Measurements from ENCODE around the gene UVSSA. TPM values are rescaled to one million over a fixed set of nuclear protein-coding genes. Genes with fewer than 3 reads are reported as not detected.
"Not testable (repeated sequence)": the region's sequence is repeated elsewhere in the genome, so short reads cannot be mapped to it uniquely, and the experiment has no call there.

The UVSSA gene
- total RNA-seq, 1 experiment from 2014 or later, result 5.8 TPM

DNA sequence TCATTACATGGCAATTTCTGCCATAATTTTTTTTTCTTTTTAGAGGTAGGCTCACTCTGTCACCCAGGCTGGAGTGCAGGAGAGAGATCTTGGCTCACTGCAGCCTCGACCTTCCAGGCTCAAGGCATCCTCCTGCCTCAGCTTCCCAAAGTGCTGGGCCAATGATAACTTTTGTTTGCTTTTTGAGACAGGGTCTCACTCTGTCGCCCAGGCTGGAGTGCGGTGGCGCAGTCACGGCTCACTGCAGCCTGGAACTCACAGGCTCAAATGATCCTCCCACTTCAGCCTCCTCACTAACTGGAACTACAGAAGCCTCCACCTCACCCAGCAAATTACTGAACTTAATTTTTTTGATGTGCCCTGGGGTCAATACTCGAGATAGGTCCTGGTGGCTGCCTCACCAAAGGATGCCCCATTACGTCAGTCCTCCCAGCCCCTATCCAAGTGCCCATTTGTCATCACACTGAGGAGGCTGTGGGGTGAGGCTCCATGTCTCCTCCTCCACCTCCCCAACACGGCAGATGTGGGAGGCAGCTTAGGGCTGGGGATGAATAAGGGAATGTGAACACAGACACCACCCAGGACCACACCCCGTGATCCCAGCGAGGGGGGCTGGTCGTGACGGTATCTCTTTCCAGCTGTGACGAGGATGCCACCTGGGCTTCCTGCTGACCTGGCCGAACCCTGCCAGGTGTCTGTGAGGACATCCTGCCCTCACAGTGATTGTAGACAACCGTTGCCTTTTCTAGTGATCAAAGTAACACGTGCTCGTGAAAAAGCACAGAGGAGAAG, 71.7 kb downstream of the UVSSA start:
- peaks cover 16% of the 10 kb centered on the region for H3K27me3 ChIP-seq
- no peak for DNase-seq
- no peaks in the 10 kb centered on the region for H3K4me1 ChIP-seq
- H3K36me3 ChIP-seq, result no peaks in the 10 kb centered on the region
- H3K27ac ChIP-seq, result no peak overlapping the region
- no peaks in the 10 kb centered on the region for H3K9me3 ChIP-seq (replicated peaks)
- no peak overlapping the region for H3K4me3 ChIP-seq

DNA sequence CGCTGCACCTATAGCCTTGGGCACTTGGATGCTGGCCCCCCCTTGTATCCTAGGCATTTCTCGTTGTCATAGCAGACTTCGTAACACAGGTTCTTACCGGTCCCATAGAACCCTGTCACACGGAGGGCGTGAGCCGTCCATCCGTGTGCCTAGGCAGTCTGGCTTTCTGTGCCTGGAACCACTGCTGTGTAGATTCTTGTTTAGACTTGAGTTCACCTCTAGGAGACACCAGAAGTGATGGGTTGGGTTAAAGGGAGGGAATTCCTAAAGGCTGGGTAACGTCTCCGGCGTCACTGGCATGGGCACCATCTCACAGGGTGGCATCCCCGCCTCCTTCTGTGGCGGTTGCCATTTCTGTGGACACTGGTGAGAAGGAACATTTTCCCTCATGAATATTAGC, 72.7 kb downstream of the UVSSA start:
- H3K36me3 ChIP-seq, result no peaks in the 10 kb centered on the region
- DNase-seq, result no peak
- H3K27ac ChIP-seq, result no peak overlapping the region
- H3K9me3 ChIP-seq (replicated peaks), result no peaks in the 10 kb centered on the region
- H3K27me3 ChIP-seq, result peaks cover 19% of the 10 kb centered on the region
- H3K4me1 ChIP-seq, result no peaks in the 10 kb centered on the region
- no peak overlapping the region for H3K4me3 ChIP-seq

DNA sequence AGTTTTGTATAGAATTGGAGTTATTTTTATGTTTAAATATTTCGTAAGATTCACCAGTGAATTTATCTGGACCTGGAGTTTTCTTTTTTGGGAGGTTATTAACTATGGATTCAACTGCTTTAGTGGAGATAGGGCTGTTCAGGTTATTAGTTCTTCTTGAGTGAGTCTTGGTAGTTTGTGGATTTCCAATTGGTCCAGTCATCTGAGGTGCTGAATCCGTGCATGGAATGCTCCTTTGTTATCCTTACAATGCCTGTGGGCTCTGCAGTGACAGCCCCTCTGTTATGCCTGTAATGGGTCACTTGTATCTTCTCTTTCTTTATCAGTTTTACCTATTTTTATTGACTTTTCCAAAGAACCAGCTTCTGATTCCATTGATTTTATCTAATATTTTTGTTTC, 74.6 kb downstream of the UVSSA start:
- Histone ChIP-seq H3K36me3 (no peaks in the 10 kb centered on the region), H3K27me3 (peaks cover 18% of the 10 kb centered on the region; the same call in 1 of the 2 replicates), H3K27ac (no peak overlapping the region), H3K9me3 (replicated peaks) (0 out of 2 replicates have a peak, but pooled peaks cover 5% of the 10 kb centered on the region), H3K4me3 (no peak overlapping the region), H3K4me1 (no peaks in the 10 kb centered on the region)
- no peak for DNase-seq

DNA sequence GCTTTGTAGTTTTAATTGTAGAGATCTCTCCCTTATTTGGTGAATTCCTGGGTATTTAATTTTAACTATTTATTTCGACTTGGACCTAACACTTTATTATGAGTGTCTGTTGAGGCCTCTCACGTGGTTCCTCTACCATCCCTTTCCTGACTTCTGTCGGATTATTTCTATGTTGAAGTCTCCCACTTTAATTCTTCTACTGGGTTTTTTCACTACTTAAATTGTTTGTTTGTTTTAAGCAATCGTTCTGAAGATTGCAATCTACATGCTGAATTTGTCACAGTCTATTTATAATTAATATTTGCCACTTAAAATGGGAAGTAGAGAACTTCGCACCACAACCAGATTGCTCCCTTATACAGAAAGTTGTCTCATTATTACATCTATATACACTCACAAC, 80.0 kb downstream of the UVSSA start:
- Histone ChIP-seq H3K4me1 (no peaks in the 10 kb centered on the region), H3K27ac (no peak overlapping the region), H3K36me3 (no peaks in the 10 kb centered on the region), H3K9me3 (replicated peaks) (0 out of 2 replicates have a peak, but pooled peaks cover 8% of the 10 kb centered on the region), H3K4me3 (no peak overlapping the region), H3K27me3 (0 out of 2 replicates have a peak, but pooled peaks cover 9% of the 10 kb centered on the region)
- no peak for DNase-seq

DNA sequence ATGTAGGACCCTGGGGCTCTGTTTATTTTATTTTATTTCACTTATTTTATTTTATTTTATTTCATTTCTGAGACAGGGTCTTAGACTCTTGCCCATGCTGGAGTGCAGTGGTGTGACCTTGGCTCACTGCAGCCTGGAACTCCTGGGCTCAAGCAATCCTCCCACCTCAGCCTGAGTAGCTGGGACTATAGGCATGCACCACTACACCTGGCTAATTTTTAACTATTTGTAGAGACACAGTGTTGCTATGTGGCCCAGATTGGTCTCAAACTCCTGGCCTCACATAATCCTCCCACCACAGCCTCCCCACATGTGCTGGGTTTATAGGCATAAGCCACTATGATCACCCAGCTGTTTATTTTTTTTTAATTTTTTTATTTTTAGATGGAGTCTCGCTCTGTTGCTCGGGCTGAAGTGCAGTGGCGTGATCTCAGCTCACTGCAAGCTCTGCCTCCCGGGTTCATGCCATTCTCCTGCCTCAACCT, 96.7 kb downstream of the UVSSA start:
- not testable (repeated sequence) for DNase-seq, H3K36me3 ChIP-seq

More for the DNA sequence above, 96.7 kb downstream of the UVSSA start:
- H3K4me3 ChIP-seq; H3K9me3 ChIP-seq (replicated peaks); H3K4me1 ChIP-seq; H3K27me3 ChIP-seq; H3K27ac ChIP-seq: not testable (repeated sequence)

Other genes starting within 250 kb of the UVSSA start
- gene RNF212, start 233.6 kb upstream of the UVSSA start, total RNA-seq (2014; rRNA removed; shearing (Covaris generic)), result not detected in 2 replicates
- 2.5 and 3.2 TPM in 2 replicates for gene SPON2, start 174.6 kb upstream of the UVSSA start, total RNA-seq (2014; rRNA removed; shearing (Covaris generic))
- 141 and 143 TPM in 2 replicates for gene CTBP1, start 98.1 kb upstream of the UVSSA start, total RNA-seq (2014; rRNA removed; shearing (Covaris generic))
- gene MAEA, start 57.3 kb upstream of the UVSSA start, total RNA-seq (2014; rRNA removed; shearing (Covaris generic)), result 54.1 and 55.3 TPM in 2 replicates
- not detected in 2 replicates for gene NKX1-1, start 59.2 kb downstream of the UVSSA start, total RNA-seq (2014; rRNA removed; shearing (Covaris generic))